NB4 (cell line): ENCODE measurements around the gene SUSD4.
"Not testable (repeated sequence)": the region's sequence is repeated elsewhere in the genome, so short reads cannot be mapped to it uniquely, and the experiment has no call there.

Experiments used
- DNase-seq: peaks from one replicate; pipeline ENCODE4 v3.0.0; 2010; ENCODE audit warnings: low read depth
- H3K4me3 ChIP-seq: one replicate; pipeline ENCODE4 v1.5.1; 2011; ENCODE audit warnings: mild to moderate bottlenecking, low read depth, low read length, moderate library complexity
- CTCF ChIP-seq: IDR thresholded peaks from one replicate; pipeline ENCODE4 v1.5.1; 2012; ENCODE audit warnings: low read depth, low read length
- MAX ChIP-seq: IDR thresholded peaks from 2 replicates; pipeline ENCODE4 v1.6.1; 2011; ENCODE audit warnings: low read depth, low read length
- MYC ChIP-seq: IDR thresholded peaks from 2 replicates; pipeline ENCODE4 v1.6.1; 2011; ENCODE audit warnings: low read depth, low read length
- POLR2A ChIP-seq: IDR thresholded peaks from 2 replicates; pipeline ENCODE4 v1.6.1; 2011; ENCODE audit warnings: mild to moderate bottlenecking; ENCODE audit not compliant: insufficient read length; ENCODE audit errors: extremely low read depth

SUSD4 gene

GRCh38 chr1:223405507-223405906, 41.5 kb upstream of the SUSD4 start:
- DNase-seq = no peak
- TF ChIP-seq MYC (no peak), CTCF (no peak), POLR2A (no peak), MAX (no peak)
- no peak overlapping the region for H3K4me3 ChIP-seq

- no peak for DNase-seq
- no peak overlapping the region for H3K4me3 ChIP-seq
- no peak for TF ChIP-seq MAX
- TF ChIP-seq MYC = no peak
- TF ChIP-seq CTCF = no peak
- no peak for TF ChIP-seq POLR2A
Measured at GRCh38 chr1:223403184-223403815, 39.3 kb upstream of the SUSD4 start.

GRCh38 chr1:223402790-223403142, 38.8 kb upstream of the SUSD4 start:
- H3K4me3 ChIP-seq = no peak overlapping the region
- DNase-seq = no peak
- TF ChIP-seq CTCF = no peak
- no peak for TF ChIP-seq POLR2A

GRCh38 chr1:223401873-223402789, 38.2 kb upstream of the SUSD4 start:
- TF ChIP-seq MAX (no peak), CTCF (no peak)
- DNase-seq = no peak
- H3K4me3 ChIP-seq = no peak overlapping the region

GRCh38 chr1:223399393-223399792, 35.4 kb upstream of the SUSD4 start:
- not testable (repeated sequence) for H3K4me3 ChIP-seq, DNase-seq

GRCh38 chr1:223394706-223395105, 30.7 kb upstream of the SUSD4 start:
- no peak overlapping the region for H3K4me3 ChIP-seq
- TF ChIP-seq MYC (no peak), CTCF (no peak), MAX (no peak), POLR2A (no peak)
- DNase-seq = no peak
